Epidermal melanocyte (primary cell): ENCODE measurements around the gene PSMB8.
"Not testable (repeated sequence)": the region's sequence is repeated elsewhere in the genome, so short reads cannot be mapped to it uniquely, and the experiment has no call there.

Experiments
- DNase-seq: peaks from one replicate; pipeline ENCODE4 v3.0.0; 2011; ENCODE audit warnings: low spot score; ENCODE audit not compliant: insufficient read length

The PSMB8 gene

GRCh38 chr6:32838114-32838958, 5.5 kb downstream of the PSMB8 start, which contains the start of gene TAP2:
Gene TAP2 (minus strand): TSS chr6:32838739. CDS start chr6:32838233, 506 bp downstream.
- DNase-seq = peak; percentile 93

DNA sequence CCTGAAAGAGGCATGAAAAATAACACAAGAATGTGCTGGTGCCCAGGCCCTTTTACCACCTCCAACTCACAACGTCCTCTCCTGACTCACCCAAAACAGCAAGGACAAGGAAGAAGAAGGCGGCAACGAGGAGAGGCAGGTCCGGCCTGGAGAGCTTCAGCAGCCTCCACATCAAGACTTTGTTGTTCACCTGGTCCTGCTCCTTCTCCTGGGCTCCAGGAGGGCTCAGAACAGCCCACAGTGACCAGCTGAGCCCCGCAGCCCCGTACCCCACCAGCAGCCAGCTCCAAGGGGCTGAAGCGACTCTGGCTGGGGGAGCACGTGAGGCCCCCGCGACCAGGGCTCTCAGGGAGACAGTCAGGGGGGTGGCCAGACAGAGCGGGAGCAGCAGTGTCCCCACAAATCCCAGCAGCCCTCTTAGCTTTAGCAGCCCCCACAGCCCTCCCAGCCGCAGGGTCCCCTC, 6.2 kb downstream of the PSMB8 start:
- no peak for DNase-seq

- no peak for DNase-seq
Observed at GRCh38 chr6:32836873-32837272, 7.0 kb downstream of the PSMB8 start.

GRCh38 chr6:32835167-32835893, 8.5 kb downstream of the PSMB8 start:
- no peak for DNase-seq

DNA sequence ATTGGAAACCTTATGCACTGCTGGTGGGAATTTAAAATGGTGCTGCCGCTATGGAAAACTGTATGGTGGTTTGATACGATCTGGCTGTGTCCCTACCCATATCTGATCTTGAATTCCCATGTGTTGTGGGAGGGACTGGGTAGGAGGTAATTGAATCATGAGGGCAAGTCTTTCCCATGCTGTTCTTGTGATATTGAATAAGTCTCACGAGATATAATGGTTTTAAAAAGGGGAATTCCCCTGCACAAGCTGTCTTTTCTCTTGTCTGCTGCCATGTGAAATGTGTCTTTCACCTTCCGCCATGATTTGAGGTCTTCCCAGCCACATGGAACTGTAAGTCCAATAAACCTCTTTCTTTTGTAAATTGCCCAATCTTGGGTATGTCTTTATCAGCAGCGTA, 10.2 kb downstream of the PSMB8 start:
- no peak for DNase-seq

GRCh38 chr6:32832535-32832934, 11.3 kb downstream of the PSMB8 start:
- DNase-seq = no peak

- DNase-seq = no peak
Observed at GRCh38 chr6:32830936-32831335, 12.9 kb downstream of the PSMB8 start.

GRCh38 chr6:32830017-32830416, 13.8 kb downstream of the PSMB8 start:
- no peak for DNase-seq

DNA sequence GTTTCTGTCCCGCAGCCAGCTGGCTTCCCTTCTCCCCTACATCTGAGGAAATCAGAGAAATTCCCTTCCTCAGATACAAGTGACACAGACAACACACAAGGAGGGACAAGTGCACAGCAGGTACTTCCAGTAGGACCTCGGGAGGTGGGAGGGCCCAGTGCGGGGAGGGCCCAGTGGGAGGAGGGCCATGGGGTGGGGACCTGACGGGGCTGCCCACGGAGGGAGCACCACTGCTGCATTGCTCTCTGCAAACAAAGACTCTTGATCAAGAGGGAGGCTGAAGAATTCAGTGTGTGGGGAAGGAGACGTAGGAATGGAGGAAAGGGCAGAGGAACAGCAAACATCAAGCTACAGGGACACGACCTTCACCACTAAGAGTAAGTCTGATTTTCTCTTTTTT, 14.4 kb downstream of the PSMB8 start:
- no peak for DNase-seq

GRCh38 chr6:32827025-32827424, 16.8 kb downstream of the PSMB8 start:
- no peak for DNase-seq

DNA sequence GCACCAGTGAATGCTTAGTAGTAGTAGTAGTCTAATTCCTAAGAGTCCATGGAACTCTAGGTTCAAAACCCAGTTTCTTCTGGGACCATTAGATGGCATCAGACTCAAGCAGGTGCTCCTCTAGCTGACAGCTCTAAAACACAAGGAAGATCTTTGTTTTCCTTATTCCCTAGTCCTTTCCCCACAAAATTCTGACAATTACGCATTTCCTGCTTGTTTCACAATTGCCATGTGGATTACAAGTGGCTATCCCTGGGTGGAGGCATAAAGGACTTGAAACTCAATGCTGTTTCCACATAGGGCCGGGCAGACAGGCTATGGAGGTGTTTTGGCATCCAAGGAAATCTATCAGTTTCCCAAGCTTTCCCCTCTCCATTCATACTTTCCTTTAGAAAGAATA, 17.9 kb downstream of the PSMB8 start:
- peak; percentile 31 for DNase-seq

GRCh38 chr6:32819729-32820128, 24.1 kb downstream of the PSMB8 start:
- no peak for DNase-seq

DNA sequence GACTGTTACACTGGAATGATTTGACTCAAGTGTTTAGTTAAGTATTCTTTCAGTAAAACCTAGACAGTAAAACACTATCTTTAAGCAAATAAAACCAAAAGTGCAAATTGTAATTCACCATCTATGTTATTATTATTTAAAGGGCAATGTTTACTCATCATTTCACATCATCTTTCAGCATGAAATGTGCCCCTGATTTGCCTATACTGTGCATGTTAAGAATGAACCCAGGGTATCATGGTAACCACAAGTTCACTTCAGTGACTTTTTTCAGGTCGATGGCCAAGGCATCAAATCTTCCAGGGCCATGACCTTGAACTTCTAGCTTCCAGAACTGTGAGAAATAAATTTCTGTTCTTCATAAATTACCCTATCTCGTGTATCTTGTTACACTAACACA, 25.0 kb downstream of the PSMB8 start:
- DNase-seq = no peak

DNA sequence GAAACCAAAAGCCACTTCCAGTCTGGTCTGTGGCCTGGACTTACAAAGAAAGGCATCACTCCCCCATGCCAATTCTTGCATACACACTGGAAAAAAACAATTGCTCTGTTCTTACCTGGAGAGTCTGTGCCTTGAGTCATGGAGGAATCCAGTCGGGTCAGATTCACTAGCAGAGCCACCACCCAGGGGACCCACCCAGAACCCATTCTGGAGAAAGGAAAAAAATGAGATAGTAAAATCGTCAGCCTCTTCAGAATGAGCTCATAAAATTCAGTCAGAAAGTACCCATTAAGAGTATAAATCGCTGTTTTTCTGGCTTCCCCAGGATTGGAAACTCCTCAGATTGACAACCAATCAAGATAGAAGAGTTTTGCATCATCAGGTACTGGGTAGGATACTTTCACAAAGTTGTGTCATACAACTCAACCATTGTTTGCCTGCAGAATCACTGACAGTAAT, 27.1 kb downstream of the PSMB8 start, which contains the start of gene HLA-DOB:
Gene HLA-DOB (minus strand): TSS at position 257 of the 459 bp plus-strand sequence. CDS start 51 bp downstream, at position 206.
- DNase-seq = peak; percentile 62

GRCh38 chr6:32815996-32816395, 27.9 kb downstream of the PSMB8 start:
- no peak for DNase-seq

- DNase-seq = no peak
Observed at GRCh38 chr6:32815115-32815514, 28.7 kb downstream of the PSMB8 start.

GRCh38 chr6:32814145-32814544, 29.7 kb downstream of the PSMB8 start:
- DNase-seq = no peak

DNA sequence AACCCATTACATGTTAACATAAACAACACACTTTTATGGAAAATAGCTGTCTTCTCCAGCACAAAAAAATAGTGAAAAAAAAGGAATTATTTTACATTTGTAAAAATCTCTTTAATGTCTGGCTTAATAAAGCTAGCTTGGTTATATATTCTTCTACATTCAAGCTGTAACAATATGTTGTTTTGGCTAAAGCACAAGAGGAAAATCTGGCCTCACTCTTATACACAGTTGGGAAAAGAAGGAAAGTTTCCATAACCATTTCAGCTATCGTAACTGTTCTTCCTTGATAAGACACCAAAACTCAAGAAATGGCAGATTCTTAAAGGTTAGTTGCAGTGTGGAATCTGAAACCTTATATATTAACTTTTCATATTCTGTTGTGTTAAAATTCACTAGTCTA, 34.7 kb downstream of the PSMB8 start:
- no peak for DNase-seq

DNA sequence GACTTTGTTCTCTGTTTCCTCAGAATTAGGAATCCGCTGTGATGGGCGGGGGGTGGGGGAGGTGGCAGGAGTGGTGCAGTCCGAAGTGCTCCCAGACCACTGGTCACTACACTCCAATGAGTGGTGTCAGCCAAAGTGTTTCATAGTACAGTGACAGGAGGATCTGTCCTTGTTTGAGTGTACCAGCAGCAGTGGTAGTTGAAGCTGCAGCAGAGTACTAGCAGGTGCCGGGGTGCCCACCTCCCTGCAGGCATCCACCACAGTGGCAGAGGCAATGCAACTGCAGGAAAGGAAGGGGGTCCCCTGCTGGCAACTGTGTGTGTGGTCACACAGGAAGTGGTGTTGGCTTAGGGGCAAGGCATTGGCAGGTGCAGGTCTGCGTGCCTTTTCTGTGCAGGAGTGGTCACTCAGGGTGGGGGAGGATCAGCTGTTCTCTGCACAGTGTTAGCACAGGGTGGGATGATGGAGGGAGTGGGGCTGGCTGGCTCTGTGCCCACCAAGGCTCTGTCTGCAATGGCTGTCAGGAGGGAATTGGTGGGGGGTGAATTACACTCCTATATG, 36.7 kb downstream of the PSMB8 start:
- no peak for DNase-seq

- DNase-seq = not testable (repeated sequence)
Observed at GRCh38 chr6:32805404-32805803, 38.4 kb downstream of the PSMB8 start.

DNA sequence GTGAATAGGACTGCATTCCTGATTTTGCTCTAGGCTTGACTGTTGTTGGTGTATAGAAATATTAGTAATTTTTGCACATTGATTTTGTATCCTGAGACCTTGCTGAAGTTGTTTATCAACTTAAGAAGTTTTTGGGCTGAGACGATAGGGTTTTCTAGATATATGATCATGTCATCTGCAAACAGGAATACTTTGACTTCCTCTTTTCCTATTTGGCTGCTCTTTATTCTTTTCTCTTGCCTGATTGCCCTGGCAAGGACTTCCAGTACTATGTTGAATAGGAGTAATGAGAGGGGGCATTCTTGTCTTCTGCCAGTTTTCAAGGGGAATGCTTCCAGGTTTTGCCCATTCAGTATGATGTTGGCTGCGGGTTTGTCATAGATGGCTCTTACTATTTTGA, 40.4 kb downstream of the PSMB8 start:
- no peak for DNase-seq

DNA sequence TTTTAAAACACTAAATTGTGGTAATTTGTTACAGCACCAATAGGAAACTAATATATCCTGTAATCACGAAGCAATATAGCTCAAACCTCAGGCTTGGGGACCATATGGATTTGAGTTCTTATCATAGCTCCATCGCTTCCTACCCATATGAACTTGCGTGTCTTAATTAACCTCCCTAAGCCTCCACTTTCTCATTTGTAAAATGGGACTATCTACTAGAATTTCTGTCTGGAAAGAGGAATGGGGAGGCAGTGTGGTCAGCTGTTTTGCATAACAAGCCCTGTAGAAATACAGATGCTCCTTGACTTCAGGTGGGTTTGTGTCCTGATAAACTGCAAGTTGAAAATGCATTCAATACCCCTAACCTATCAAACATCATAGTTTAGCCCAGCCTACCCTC, 44.1 kb downstream of the PSMB8 start:
- DNase-seq = no peak
